Measurements from ENCODE around the gene ECI1.

Gene ECI1

GRCh38 chr16:2233872-2234812 is 17.2 kb downstream of the ECI1 start:
- DNase-seq (ENCODE audit: low read depth, low spot score), result no peak
- H3K4me3 ChIP-seq (ENCODE audit: low read depth, low read length), result no peak overlapping the region
- in situ Hi-C loops (cut with HindIII; ENCODE audit: low sequenced_read_pairs), result no loop called here
- TF ChIP-seq CTCF (IDR thresholded peaks at IDR 0.05; ENCODE audit: low read depth, low read length), result no peak

- in situ Hi-C loops (cut with HindIII; ENCODE audit: low sequenced_read_pairs), result no loop called here
- TF ChIP-seq CTCF (IDR thresholded peaks at IDR 0.05; ENCODE audit: low read depth, low read length), result no peak
- H3K4me3 ChIP-seq (ENCODE audit: low read depth, low read length), result no peak overlapping the region
- DNase-seq (ENCODE audit: low read depth, low spot score), result no peak
These were observed 18.2 kb downstream of the ECI1 start for GRCh38 chr16:2233046-2233775.

- in situ Hi-C loops (cut with HindIII; ENCODE audit: low sequenced_read_pairs), result no loop called here
These were observed 19.0 kb downstream of the ECI1 start for GRCh38 chr16:2232094-2232990.

GRCh38 chr16:2231016-2231931 is 20.1 kb downstream of the ECI1 start:
- peak; percentile 29 for DNase-seq (ENCODE audit: low read depth, low spot score)
- no peak for TF ChIP-seq CTCF (IDR thresholded peaks at IDR 0.05; ENCODE audit: low read depth, low read length)
- H3K4me3 ChIP-seq (ENCODE audit: low read depth, low read length), result no peak overlapping the region
- in situ Hi-C loops (cut with HindIII; ENCODE audit: low sequenced_read_pairs), result no loop called here

More at GRCh38 chr16:2232094-2232990, 19.0 kb downstream of the ECI1 start:
- H3K4me3 ChIP-seq (ENCODE audit: low read depth, low read length), result no peak overlapping the region
- no peak for TF ChIP-seq CTCF (IDR thresholded peaks at IDR 0.05; ENCODE audit: low read depth, low read length)
- no peak for DNase-seq (ENCODE audit: low read depth, low spot score)

- no peak overlapping the region for H3K4me3 ChIP-seq (ENCODE audit: low read depth, low read length)
- TF ChIP-seq CTCF (IDR thresholded peaks at IDR 0.05; ENCODE audit: low read depth, low read length), result no peak
- in situ Hi-C loops (cut with HindIII; ENCODE audit: low sequenced_read_pairs), result no loop called here
- DNase-seq (ENCODE audit: low read depth, low spot score), result no peak
These were observed 21.0 kb downstream of the ECI1 start for GRCh38 chr16:2230376-2230775.

All from astrocyte of the spinal cord (primary cell).